GM21360 (cell line): ENCODE measurements around the gene METTL9.
"Not testable (repeated sequence)": the region's sequence is repeated elsewhere in the genome, so short reads cannot be mapped to it uniquely, and the experiment has no call there.

Experiments
- ATAC-seq: cut with Tn5 transposase; IDR thresholded peaks from one replicate; pipeline ENCODE4 v1.9.1; 2021; ENCODE audit warnings: mild to moderate bottlenecking, moderate library complexity; ENCODE audit not compliant: unreplicated experiment

METTL9 gene

GRCh38 chr16:21599122-21600030 lies at the start of gene METTL9:
Gene METTL9 (plus strand): TSS chr16:21599577. CDS start chr16:21599734, 157 bp downstream.
- peak; percentile 84 for ATAC-seq

- ATAC-seq: not testable (repeated sequence)
Observed at GRCh38 chr16:21549975-21550374, 49.4 kb upstream of the METTL9 start.

- not testable (repeated sequence) for ATAC-seq
Observed at GRCh38 chr16:21550435-21550834, 48.9 kb upstream of the METTL9 start.

- not testable (repeated sequence) for ATAC-seq
Observed at GRCh38 chr16:21551076-21551475, 48.3 kb upstream of the METTL9 start.

GRCh38 chr16:21551600-21551999 lies 47.8 kb upstream of the METTL9 start:
- ATAC-seq: not testable (repeated sequence)

- ATAC-seq: not testable (repeated sequence)
Observed at GRCh38 chr16:21553481-21554296, 45.7 kb upstream of the METTL9 start.

- peak; percentile 92 for ATAC-seq
Observed at GRCh38 chr16:21554795-21555585, 44.4 kb upstream of the METTL9 start.

GRCh38 chr16:21555621-21556020 lies 43.8 kb upstream of the METTL9 start:
- ATAC-seq: not testable (repeated sequence)

GRCh38 chr16:21556026-21556595 lies 43.3 kb upstream of the METTL9 start:
- ATAC-seq: not testable (repeated sequence)

GRCh38 chr16:21556651-21557241 lies 42.6 kb upstream of the METTL9 start:
- not testable (repeated sequence) for ATAC-seq

- ATAC-seq: no peak
Observed at GRCh38 chr16:21560462-21560861, 38.9 kb upstream of the METTL9 start.

GRCh38 chr16:21563676-21564075 lies 35.7 kb upstream of the METTL9 start:
- no peak for ATAC-seq

GRCh38 chr16:21564367-21564766 lies 35.0 kb upstream of the METTL9 start:
- not testable (repeated sequence) for ATAC-seq

GRCh38 chr16:21565507-21565860 lies 33.9 kb upstream of the METTL9 start:
- ATAC-seq: no peak

GRCh38 chr16:21565861-21566669 lies 33.3 kb upstream of the METTL9 start:
- no peak for ATAC-seq

- ATAC-seq: no peak
Observed at GRCh38 chr16:21566891-21567414, 32.4 kb upstream of the METTL9 start.

- not testable (repeated sequence) for ATAC-seq
Observed at GRCh38 chr16:21567496-21567895, 31.9 kb upstream of the METTL9 start.

GRCh38 chr16:21568502-21569189 lies 30.7 kb upstream of the METTL9 start:
- no peak for ATAC-seq

- ATAC-seq: no peak
Observed at GRCh38 chr16:21570676-21571017, 28.7 kb upstream of the METTL9 start.
